Fibroblast of lung (primary cell): ENCODE data around the gene SYNE1.

ENCODE experiments used
- CTCF ChIP-seq, 2 donors: IDR thresholded peaks in 1 of 2; conservative IDR thresholded peaks in 1 of 2; 1 replicate in 1 of 2; 2 replicates in 1 of 2; pipeline ENCODE4 v1.5.1; 2011 to 2012; ENCODE audit warnings: low read length in 2 of 2, control low read depth in 1 of 2, inconsistent platforms in 1 of 2, low read depth in 1 of 2, mild to moderate bottlenecking in 1 of 2
- EZH2 ChIP-seq: IDR thresholded peaks from 2 replicates; pipeline ENCODE4 v1.5.1; 2012; ENCODE audit warnings: low read length, control low read depth, mild to moderate bottlenecking; ENCODE audit errors: missing control alignments

- TF ChIP-seq CTCF (conservative IDR thresholded peaks at IDR 0.05 in 1 of 2, IDR thresholded peaks at IDR 0.05 in 1 of 2; ENCODE audit: low read depth in 1 of 2, low read length in 2 of 2), result no peak
- TF ChIP-seq EZH2, result no peak
Observed at GRCh38 chr6:152585236-152585635, 51.9 kb downstream of the SYNE1 start.
